NCI-H1417 treated with DMSO at 0.1 percent for 48 hours (cell line): Measurements from ENCODE around the gene MMP15.
"Not testable (repeated sequence)": the region's sequence is repeated elsewhere in the genome, so short reads cannot be mapped to it uniquely, and the experiment has no call there.

Experiments
- DNase-seq: peaks from one replicate; lab custom pipeline; 2025; lab: John Stamatoyannopoulos, UW

MMP15 gene

DNA sequence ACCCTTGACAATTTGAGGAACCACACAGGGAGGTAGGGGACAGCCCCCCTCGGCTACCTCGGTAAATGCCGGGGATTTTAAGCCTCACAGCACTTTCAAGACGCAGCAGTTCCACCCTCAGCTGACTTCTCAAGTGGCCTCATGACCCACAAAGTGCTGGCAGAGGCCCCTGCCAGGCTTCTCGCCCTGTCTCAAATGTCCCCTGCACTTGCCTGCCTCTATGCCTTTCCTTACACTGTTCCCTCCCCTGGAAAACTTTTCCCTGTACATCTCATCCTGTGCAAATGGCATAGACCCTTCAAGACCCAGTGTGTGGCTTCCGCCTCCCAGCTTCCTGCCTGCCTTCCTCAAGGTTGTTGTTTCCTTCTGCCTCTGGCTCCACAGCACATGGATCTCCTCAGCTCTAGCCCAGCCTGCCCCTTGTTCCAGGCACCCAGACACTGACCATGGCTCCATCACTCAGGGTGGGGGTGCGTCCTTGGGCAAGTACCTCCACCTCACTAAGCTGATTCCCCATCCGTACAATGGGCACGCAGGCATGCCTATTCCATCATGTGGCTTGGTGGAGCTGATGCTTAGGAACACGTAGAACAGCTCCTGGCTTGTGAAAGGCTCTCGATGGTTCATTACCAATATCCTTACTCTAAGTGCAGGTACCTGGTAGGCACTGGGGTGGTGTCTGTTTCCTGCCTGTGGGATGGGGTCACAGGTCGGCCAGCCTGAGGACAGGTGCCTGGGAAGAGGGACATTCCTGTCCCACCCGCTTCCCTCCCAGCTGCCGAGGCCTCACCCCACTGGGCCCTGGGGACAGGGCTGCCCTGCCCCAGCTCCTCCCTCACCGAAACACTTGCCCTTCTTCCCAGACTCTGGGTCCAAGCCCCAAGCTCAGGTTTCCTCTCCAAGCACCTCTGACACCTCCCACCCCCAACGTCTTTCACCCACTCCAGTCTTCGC, 24.0 kb downstream of the MMP15 start:
- DNase-seq = no peak

DNA sequence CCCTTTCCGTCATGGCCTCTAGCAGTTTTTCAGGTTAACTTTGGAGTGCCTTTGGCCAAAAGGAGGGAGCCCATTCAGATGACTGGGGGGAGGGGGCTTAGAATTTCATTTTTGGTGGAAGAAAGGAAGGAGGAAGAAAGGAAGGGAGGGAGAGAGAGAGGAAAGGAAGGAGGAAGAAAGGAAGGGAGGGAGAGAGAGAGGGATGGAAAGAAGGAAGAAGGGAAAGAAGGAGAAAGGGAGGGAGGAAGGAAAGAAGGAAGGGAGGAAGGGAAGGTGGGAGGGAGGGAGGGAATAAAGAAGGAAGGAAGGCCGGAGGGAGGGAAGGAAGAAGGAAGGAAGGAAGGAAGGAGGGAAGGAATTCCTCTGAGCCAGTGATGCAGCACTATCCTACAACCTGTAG, 25.7 kb downstream of the MMP15 start:
- no peak for DNase-seq

DNA sequence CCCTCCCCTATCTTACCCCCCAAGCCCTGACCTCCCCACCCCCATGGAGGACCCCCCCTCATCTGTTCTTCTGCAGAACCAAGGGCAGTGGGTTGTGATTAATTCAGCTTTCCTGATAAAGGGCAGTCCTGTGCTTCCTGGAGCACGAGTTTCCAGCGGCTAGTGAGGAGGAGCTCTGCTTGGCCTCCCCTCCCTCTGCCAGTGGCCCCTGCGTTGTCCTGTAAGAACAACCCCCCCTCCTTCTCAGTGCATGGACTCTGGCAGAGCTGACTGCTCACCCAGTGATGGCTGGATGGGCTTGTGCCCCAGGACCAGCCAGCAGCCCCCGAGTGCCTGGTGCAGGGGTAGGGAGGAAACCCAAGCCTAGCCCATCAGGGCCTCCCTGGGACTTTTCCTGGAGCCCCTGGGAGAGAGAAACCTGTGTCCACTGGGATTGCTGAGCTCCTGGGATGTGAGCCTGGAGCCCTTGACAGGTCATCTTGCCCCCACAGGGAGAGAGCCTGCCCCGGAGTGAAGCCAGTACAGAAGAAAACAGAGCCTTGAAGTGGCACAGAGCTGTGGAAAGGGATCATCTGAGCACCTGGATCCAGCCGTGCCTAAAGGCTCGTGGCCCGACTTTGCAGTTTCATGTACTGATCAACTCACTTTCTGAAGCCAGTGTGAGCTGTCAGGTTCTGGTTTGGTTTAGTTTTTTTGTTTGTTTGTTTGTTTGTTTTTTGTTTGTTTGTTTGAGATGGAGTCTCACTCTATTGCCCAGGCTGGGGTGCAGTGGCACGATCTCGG, 26.5 kb downstream of the MMP15 start:
- no peak for DNase-seq

DNA sequence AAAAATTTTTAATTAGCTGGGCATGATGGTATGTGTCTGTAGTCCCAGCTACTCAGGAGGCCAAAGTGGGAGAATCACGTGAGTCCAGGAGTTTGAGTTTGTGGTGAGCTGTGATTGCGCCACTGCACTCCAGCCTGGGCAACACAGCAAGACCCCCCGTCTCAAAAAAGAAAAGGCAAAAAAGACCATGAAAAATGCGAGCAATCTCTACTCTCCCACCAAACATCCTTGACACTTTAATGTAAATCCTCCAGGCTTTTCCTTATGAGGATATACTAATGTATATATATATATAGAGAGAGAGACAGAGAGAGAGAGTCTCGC, 28.1 kb downstream of the MMP15 start:
- DNase-seq = no peak

DNA sequence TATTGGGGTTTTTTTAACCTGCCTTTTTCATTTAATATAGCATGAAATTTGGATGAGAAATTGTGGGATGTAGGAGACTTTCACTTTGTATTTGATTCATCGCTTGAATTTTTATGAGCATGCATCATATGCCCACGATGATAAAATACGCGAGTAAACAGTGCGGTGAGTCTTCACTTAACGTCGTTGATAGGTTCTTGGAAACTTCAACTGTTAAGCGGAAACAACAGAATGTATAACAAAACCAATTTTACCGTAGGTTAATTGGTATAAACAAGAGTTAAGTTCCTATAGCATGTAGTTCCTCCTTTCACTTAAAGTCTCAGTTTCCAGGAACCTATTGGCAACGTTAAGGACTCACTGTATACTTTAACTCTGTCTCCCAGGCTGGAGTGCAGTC, 28.7 kb downstream of the MMP15 start:
- DNase-seq = no peak

DNA sequence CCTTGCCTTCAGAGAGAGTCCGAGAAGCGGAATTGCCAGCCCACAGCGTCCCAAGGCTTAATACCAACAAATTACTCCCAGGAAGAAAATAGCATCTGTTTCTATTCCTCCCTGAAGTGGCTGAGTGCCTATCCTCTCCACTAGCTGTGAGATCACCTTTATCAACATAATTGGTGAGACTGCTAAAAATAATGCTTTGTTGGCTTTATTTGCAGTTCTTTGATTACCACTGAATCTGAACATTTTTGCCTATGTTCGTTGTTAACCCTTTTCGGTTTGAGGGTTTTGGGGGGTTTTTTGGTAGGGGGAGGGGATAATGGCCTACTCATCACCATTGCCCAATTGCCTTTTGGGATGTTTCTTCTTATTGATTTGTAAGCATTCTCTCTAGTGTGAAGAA, 31.0 kb downstream of the MMP15 start:
- no peak for DNase-seq

DNA sequence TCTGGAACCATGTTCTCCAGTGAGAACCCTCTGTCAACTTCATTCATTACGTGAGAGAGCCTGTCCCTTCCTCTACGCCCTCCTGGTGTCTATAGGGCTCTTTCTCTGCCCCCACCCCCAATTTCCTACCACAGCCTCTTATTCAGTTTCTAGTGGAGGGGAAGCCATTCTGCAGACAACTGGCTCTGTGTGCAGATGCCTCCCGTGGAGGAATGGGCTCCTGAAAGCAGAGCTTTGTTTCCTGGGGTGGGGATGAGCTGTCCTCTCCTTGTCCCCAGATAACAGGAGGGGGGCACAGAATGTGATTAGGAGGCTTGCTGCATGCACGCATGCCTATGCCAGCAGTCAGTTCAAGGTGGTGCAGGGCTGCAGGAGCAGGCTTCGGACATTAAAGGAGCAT, 31.6 kb downstream of the MMP15 start:
- DNase-seq = no peak

DNA sequence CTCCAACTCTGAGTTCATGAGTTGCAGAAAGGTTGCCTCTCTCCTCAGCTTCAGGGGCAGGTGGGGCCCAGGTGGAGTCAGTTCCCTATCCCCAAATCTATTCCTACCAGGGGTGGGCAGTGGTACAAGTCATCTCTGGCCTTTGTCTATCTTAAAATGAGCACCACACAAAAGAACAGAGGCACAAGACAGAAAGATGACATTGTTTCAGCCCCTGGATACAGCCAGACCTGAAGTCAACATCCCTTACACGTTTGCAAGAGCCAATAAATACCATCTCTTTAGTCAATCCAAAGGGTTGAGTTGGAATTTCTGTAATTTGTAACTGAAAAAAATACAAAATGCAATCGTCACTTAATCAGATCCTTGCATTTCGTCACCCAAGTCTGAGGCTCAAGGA, 32.2 kb downstream of the MMP15 start:
- no peak for DNase-seq

DNA sequence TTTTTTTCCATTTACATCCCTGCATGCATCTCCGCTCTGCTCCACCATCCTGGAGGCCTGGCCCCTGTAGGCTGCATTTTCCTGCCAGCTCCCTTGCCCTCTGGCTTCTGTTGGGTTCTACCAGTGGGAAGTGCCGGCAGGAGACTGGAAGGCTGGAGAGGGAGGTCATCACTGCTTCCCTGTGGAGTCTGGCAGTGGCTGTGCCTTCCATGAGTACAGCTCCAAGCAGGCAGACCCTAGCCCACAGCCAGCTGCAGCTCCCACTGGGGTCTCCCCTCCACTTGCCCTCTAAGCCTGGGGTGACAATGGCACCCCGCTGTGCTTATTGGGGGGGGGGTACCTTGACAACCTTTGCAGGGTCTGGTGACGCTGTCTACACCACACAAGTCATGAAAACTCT, 37.3 kb downstream of the MMP15 start:
- no peak for DNase-seq

DNA sequence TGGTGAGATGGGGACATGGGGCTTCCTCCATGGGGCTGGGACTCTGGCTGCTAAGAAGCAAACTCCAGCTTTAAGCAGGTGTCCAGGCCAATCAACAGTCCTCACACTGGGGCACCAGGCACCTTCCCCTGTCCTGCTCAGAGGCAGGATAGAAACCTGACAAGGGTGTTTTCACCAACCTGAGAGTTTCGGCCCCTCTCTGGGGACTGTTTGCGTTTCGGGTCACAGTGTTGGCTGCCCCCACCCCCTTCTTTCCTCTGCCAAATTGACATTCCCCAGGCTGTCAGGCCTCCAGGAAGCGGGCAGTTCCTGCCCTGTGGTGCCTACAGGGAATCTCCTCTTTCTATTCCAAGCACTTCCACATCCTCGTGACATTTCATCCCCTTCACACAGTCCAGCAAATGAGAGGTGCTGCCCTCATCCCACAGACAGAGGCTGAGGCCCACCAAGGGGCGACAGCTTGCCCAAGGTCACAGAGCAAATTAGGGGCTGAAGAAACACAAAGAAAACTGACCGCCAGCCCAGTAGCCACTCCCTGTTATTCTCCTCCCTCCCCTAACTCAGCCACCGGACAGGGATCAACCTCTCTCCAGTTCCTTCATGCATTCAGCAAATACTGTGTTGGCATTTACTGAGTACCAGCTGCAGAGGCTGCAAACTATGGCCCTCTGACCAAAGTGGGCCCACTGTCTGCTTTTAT, 38.0 kb downstream of the MMP15 start:
- no peak for DNase-seq

DNA sequence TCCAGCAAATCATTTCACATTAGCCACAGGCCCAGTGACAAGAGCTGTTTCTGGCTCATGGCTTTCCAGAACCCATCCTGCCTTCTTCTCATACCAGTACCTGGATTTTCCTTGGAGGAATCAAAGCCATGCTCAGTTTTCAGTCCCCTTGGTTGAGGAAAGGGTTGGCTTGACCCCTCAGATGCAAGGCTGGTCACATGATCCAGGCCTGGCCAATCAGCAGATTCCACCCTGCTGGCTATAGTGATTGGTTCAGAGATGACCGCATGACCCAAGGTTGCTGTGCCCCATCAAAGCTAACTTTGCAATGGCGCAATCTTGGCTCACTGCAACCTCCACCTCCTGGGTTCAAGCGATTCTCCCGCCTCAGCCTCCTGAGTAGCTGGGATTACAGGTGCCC, 45.0 kb downstream of the MMP15 start:
- no peak for DNase-seq

DNA sequence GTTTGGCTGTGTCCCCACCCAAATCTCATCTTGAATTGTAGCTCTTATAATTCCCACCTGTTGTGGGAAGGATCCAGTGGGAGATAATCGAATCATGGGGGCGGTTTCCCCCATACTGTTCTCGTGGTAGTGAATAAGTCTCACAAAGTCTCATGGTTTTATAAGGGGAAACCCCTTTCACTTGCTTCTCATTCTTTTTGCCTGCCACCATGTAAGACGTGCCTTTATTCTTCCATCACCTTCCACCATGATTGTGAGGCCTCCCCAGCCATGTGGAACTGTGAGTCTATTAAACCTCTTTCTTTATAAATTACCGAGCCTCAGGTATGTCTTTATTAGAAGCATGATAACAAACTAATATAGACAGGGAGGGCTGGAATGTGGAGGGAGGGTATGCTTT, 46.6 kb downstream of the MMP15 start:
- DNase-seq = not testable (repeated sequence)

DNA sequence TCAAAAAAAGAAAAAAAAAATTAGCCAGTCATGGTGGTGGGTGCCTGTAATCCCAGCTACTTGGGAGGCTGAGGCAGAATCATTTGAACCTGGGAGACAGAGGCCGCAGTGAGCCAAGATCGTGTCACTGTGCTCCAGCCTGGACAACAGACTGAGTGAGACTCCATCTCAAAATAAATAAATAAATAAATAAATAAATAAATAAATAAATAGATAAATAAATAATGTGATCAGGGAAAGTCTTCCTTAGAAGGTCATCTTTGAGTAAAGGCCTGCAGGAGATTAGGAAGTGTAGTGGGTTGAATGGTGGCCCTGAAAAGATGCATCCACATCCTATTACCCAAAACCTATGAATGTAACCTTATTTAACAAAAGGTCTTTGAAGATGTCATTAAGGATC, 47.5 kb downstream of the MMP15 start:
- DNase-seq = not testable (repeated sequence)

DNA sequence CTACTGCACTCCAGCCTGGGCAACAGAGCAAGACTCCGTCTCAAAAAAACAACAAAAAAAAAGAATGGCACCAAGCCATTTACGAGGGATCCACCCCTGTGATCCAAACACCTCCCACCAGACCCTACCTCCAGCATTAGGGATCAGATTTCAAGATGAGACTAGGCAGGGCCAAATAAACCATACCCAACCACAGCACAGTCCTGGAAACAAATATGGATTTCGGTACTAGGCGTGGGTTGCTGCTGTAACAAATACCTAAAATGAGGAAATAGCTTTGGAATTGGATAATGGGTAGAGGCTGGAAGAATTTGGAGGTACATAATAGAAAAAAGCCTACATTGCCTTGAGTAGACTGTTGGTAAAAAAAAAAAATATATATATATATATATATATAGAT, 49.1 kb downstream of the MMP15 start:
- no peak for DNase-seq

DNA sequence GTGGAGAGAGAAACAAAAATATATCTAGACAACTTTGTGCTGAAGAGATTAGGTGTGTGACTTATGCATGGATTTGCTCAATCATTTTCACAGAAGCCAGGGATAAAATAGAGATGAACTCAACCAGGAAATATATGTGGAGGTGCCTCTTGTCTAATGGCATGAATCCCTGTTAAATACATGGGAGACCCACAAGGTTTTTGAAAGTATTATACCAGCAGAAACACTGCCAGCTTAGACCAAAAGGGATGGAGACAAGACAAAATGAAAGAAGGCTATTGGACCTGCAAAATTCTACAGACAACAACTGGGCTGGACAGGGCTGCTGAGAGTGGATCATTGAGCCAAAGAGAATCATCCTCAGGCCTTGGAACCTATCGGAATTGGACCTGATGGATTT, 51.0 kb downstream of the MMP15 start:
- DNase-seq = no peak

DNA sequence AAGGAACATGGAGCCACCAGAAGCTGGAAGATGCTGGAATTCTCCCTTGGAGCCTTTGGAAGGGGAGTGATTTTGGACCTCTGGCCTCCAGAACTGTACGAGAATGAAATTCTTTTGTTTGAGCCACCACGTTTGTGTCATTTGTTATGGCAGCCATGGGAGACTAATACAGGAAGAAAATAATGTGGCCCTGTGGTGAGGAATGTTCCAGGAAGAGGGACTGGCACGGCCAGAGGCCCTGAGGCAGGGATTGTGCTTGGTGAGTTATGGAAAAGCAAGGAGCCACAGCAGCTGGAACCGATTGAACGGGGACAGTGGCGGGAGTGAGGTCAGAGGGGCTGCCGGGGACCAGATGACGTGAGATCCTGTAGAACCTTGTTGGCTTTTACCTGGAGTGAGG, 52.2 kb downstream of the MMP15 start:
- no peak for DNase-seq

DNA sequence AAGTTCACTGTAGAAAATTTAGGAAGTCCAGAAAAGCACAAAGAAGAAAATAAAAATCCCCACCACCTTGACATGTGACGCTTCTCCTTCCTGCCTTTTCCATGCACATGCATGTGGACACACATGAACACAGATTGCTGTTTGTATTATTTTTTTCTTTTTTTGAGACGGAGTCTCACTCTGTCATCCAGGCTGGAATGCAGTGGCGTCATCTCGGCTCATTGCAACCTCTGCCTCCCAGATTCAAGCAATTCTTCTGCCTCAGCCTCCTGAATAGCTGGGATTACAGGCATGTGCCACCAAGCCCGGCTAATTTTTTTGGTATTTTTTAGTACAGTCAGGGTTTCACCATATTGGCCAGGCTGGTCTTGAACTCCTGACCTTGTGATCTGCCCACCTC, 55.1 kb downstream of the MMP15 start:
- DNase-seq = not testable (repeated sequence)

DNA sequence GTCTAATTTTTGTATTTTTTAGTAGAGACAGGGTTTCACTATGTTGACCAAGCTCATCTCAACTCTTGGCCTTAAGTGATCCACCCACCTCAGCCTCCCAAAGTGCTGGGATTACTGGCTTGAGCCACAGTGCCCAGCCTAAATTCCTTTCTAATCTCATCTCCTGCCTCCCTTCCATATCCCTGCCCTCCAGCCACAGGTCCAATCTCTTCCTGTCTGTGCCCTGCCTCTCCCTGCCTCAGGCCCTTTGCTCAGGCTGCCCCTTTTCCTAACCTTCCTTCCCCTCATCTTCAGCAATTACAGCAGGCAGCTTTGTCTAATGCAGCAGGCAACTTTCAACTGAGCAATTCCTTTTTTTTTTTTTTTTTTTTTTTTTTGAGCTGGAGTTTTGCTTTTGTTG, 56.8 kb downstream of the MMP15 start:
- DNase-seq = no peak

DNA sequence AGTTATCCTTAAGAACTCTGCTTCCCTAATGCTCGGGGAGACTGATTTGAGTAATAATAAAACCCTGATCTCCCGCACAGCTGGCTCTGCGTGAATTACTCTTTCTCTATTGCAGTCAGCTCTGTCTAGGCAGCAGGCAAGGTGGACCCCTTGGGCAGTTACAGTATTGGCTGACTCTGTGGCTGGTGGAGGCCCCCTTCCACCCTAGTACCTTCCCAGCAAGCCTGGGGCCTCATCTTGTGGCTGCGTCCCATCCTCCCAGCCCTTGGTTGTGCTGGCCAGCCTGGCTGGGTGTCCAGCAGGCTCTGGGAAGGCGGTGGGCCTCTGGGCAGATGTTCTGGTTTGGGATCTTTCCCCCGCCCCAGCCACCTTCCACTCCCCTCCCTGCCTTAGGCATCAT, 59.1 kb downstream of the MMP15 start:
- DNase-seq = no peak

DNA sequence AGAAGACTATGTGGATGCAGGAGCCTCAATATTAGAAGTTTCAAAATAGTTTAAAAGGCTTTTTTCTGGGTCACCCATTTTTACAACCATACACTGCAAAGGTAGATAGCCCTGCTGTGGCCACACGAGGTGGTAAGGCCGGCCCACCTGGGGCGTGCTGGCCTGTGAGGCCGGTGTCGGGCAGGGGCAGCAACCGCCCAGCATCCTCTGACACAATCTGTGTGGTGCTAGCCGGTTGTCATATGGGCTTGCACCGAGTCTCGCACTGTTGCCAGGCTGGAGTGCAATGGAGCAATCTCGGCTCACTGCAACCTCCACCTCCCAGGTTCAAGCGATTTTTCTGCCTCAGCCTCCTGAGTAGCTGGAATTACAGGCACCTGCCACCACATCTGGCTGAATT, 59.6 kb downstream of the MMP15 start:
- DNase-seq = no peak

DNA sequence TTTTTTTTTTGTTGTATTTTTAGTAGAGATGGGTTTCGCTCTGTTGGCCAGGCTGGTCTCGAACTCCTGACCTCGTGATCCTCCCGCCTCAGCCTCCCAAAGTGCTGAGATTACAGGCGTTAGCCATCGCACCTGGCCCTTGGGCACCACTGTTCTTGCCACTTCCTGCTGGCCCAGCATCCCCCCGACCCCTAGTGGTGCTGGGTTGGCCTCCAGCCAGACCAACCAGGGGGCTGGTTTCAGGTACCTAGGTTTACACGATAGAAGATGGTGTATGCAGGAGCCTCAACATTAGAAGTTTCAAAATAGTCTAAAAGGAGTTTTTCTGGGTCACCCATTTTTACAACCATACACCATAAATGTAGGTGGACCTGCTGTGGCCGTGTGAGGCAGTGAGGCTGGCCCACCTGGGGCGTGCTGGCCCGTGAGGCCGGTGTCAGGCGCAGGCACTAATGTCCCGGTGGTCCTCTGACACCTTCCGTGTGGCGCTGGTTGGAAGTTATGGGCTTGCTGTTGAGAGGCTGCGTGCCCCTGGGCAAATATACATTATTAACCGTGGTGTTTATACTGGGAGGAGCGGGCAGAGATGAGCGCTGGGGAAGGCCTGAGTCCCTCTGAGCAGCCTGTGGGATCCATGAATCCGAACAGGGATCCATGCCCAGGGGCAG, 60.2 kb downstream of the MMP15 start:
- DNase-seq = no peak
